ENCODE measurements around the gene CELF6.

DNA sequence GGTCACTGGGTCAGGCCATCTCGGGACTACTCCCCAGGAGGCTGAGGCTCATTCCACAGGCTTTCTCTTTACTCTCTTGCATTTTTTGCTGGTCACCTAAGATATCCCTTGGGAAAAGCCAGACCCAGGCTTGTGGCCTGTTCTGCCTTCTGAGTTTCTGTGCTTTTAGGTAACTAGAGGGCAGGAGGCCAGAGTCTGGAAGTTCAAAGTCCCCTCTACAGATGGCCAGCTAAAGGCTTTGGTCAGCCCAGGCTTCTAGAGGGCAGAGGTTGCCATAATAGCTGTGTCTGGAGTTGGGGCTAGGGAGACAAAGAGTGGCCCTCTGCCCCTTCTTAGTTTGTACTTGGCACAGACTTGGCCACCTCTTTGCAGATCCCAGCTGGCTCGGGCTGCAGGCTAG lies 39.2 kb downstream of the CELF6 start:
- TF ChIP-seq, protein P1, sequence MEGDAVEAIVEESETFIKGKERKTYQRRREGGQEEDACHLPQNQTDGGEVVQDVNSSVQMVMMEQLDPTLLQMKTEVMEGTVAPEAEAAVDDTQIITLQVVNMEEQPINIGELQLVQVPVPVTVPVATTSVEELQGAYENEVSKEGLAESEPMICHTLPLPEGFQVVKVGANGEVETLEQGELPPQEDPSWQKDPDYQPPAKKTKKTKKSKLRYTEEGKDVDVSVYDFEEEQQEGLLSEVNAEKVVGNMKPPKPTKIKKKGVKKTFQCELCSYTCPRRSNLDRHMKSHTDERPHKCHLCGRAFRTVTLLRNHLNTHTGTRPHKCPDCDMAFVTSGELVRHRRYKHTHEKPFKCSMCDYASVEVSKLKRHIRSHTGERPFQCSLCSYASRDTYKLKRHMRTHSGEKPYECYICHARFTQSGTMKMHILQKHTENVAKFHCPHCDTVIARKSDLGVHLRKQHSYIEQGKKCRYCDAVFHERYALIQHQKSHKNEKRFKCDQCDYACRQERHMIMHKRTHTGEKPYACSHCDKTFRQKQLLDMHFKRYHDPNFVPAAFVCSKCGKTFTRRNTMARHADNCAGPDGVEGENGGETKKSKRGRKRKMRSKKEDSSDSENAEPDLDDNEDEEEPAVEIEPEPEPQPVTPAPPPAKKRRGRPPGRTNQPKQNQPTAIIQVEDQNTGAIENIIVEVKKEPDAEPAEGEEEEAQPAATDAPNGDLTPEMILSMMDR (IDR thresholded peaks at IDR 0.05 in 4 of 5, conservative IDR thresholded peaks at IDR 0.05 in 1 of 5), result no peak
- TF ChIP-seq POLR2A (IDR thresholded peaks at IDR 0.05), result no peak

Data from gastrocnemius medialis (tissue), 4 donors.